Activated CD4-positive, alpha-beta T cell treated with anti-CD3 and anti-CD28 coated beads, Interleukin-2, amount 50 U/mL, for 1 hour (primary cell): ENCODE data around the gene VPS11.
A peak's percentile ranks its signal among the peaks of the same experiment; 100 is the strongest.

Experiments used
- DNase-seq: peaks from one replicate; pipeline ENCODE4 v3.0.0-alpha.2; 2020

Gene VPS11

DNA sequence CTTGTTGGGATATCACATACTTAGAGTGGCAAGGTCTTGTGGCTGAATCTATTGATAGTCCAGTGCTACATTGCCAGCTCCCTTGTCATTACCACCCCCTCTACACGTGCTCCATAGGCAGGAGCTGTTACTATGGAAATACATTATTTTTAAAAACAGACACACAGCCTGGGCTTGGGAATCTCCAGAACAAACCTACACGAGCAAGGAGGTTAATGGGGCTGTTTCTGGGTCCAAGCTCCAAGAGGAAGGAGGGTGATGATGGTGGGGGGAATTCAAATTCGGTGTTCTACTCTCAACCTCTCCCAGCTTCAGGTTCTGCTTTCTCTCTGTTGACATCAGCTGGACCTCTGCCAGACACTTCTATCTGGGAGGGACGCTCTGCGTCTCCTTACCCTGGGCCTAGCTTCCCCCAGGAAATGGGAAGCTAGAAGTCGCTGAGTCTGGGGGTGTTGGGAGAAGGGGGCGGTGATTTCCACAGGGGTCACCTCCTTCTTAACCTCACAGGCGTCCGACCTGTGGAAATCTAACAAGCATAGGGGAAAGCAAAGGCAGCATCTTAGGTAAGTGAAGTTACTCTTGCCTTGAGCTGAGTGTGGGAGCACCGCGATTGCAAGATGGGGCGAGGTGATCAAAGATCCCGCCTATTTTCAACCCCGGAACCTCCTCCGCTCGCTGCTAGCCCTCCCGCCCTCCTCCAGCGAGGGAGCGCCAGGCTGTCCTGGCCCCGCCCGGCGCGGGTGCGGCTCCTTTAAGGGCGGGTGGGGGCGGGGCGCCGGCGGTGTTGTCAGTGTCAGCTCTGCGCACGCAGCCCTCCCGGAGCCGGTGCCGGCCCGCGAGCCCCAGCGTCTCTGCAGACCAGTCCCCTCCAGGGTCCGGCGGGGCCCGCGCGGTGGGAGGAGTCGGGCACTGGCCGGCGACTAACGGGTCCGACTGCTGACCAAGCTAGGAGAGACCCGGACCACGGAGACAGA is 39.2 kb downstream of the VPS11 start, which contains the start of gene C2CD2L:
C2CD2L (plus strand) TSS at position 781 of the 974 bp plus-strand sequence. CDS start 398 bp downstream, outside the sequence.
- peak; percentile 81 for DNase-seq

GRCh38 chr11:119107538-119108145 is 40.0 kb downstream of the VPS11 start:
- no peak for DNase-seq

DNA sequence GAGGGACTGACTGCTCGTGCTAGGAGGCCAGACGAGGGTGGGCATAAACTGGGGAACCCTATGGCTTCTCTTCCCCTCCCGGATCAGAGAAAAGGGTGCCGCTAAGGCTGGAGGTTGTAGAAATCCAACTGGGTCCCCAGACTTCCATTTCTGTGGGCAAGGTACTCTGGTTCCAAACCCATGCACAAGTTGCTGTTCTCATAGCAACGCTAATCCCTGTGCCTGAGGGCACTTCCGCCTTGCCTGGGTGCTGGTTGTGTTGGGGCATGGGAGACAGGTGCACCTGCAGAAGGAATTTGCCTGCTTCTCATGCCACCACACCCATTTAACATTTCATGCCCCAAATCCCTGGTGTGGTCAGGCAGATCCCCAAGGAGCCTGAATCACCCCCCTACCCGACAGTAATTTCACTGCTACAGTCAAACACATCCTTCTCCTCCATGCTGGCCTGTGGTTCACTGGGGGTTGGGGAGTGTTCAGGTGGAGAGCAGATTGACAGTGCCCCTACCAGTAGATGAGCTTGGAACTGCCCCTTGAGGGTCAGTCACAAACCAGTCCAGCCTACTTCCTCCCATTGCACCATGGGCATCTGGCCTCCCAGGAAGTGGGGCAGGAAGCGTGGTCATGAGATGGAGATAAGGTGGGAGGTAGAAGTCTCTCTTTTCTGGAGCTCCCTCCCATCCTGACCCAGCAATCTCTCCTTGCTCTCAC is 40.7 kb downstream of the VPS11 start:
- DNase-seq, result peak; percentile 32

GRCh38 chr11:119108857-119109221 is 41.2 kb downstream of the VPS11 start:
- no peak for DNase-seq

- DNase-seq, result no peak
Measured at GRCh38 chr11:119109843-119110242, 42.2 kb downstream of the VPS11 start.

GRCh38 chr11:119110439-119110838 is 42.8 kb downstream of the VPS11 start:
- DNase-seq, result no peak

DNA sequence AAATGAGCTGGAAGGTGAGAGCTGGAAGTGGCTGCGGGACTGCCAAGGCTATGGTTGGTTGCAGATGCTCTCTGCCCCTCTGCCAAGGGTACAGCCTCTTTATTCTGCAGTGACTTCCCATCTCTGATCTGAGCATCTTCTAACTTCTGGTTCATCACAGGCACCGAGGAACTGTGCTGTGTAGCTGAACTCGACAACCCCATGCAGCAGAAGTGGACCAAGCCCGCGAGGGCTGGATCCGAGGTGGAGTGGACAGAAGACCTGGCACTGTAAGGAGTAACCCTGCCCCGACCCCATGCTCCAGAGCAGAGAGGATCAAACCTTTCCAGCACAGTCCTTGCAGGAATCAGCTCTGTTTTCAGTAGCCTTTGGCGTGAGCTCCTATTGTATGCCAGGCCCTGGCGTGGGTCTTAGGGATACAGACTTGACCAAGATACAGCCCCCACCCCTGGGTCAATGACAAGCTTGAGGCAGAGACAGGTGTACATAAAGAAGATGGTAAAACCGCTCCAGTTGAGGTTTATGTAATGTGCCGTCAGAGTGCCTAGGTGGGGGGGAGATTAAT is 43.8 kb downstream of the VPS11 start:
- DNase-seq, result no peak

- DNase-seq, result no peak
Measured at GRCh38 chr11:119112314-119113020, 44.8 kb downstream of the VPS11 start.

DNA sequence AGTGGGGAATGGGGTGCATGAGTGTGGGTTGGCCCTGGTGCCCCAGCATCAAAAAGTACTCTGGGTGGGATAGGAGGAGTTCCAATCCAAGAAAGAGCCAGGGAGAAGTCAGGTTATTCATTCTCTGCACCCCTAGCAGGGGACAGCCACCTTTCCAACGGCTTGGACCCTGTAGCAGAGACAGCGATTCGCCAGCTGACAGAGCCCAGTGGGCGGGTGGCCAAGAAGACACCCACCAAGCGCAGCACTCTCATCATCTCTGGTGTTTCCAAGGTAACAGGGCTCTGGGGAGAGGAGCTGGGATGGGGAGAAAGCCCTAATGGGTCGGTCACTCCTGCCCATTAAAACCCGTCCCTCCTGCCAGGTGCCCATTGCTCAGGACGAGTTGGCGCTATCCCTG is 46.1 kb downstream of the VPS11 start:
- no peak for DNase-seq

GRCh38 chr11:119114351-119114750 is 46.7 kb downstream of the VPS11 start:
- no peak for DNase-seq

- DNase-seq, result no peak
Measured at GRCh38 chr11:119115484-119116234, 48.0 kb downstream of the VPS11 start.

GRCh38 chr11:119116235-119116594 is 48.6 kb downstream of the VPS11 start:
- DNase-seq, result no peak

DNA sequence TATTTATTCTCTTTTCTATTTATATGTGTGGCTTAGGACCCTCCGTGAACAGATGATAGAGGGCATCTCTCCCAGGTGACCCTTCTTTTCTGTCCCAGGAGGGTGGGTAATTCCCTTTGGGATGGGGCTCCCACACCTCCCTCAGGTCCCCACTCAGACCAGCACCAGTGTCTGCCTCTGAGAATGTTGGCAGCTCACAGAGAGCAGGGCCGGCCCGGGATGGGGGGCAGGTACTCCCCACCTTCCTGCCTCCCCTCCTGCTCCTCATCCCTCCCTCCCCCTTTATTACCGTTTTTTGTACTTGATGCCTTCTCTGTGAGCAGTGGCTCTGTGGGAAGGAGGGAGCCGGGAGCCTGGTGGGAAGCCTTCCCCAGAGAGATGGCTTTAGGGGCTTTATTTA is 49.0 kb downstream of the VPS11 start:
- DNase-seq, result no peak

DNA sequence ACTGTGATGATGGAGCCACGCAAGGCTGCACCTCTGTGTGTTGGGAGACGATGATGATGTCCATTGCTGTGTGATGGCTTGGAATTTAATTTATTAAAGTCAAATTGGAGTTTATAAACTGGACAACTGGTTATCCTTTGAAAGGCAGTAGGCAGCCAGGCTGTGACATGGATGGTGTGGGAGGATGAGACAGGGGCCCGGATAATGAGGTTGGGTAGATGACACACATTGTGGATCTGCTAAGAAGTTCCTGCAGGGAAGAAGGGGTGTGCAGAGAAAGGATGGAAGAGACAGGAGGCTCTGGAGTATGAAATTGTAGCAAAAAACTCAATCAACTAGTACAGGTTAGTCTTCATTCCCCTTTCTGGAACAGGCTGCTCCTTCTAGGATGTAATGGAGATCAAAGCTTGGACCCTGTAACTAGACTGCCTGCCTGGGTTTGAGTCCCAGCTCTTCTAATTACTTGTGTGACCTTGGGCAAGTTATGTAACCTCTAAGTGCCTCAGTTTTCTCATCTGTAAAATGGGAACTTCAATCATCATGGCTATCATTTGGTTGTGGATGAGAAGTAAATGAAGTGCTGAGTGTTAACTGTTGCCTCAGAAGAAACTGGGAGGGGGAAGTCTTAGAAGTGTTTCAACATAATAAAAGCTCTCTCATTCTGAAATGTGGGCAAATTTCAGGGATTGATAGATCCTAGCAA is 49.5 kb downstream of the VPS11 start:
- DNase-seq, result no peak

DNA sequence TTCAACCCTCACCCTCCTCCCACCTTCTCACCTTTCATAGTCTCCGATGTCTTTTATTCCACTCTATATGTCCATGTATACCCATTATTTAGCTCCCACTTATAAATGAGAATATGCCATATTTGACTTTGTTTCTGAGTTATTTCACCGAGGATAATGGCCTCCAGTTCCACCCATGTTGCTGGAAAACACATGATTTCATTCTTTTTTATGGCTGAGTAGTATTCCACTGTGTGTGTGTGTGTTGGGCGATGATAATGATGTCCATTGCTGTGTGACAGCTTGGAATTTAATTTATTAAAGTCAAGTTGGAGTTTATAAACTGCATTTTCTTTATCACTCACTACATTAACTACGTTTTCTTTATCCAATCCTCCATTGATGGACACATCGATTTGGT is 50.6 kb downstream of the VPS11 start:
- no peak for DNase-seq

GRCh38 chr11:119118946-119119345 is 51.3 kb downstream of the VPS11 start:
- DNase-seq, result no peak

- no peak for DNase-seq
Measured at GRCh38 chr11:119120639-119121007, 53.0 kb downstream of the VPS11 start.

DNA sequence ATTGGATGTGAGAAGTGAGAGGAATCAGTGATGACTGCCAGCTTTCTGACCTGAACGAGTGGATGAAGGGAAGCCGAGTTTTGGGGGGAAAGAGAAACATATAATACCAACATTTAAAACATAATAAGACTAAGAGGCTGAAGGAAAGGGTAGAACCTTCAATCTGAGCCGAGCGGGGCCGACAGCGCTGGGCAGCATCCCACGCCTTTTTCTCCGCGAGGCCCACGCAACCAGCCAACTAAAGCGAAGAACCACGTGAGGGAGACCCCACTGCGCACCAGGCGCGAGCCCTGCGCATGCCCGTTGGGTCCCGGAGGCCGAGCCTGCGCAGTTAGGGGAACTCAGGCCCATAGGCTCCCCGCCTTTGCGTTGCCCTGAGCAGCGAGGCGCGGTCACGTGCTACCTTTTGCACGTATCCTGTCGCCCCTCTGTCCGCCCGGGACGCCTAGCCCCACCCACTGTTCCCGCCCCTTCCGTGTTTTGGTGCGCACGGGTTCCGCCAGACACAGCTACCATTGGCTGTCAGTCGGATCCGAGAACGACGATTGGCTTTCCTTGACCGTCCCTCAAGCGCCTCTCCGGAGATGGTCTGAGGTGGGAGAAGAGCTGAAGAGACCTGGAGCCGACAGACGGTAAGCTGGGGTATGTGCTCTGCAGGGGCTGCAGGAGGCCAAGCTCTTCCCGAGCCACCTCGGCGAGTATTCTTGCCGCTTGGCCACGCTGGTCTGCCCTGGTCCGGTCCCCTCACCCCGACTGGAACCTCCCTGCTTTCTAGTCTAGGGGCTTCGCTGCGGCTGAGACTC is 53.6 kb downstream of the VPS11 start, which contains the start of gene HINFP:
HINFP (plus strand) TSS at position 573 of the 803 bp plus-strand sequence. CDS start 5,365 bp downstream, outside the sequence.
- peak; percentile 100 for DNase-seq

DNA sequence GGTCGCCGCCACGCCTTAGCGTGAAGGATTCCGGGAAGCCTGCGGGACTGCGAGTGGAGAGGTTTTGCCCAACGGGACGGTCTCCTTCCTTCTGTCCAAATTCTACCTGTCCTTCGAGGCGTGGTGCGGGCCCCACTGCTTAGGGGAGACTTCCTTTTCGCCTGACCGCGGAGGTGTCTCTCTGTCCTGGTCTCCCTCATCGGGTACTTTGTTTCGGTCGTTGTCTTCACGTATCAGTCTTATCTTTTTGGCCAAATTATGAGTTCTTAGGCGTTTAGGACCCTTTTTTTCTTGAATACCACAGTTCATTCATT is 54.1 kb downstream of the VPS11 start:
- DNase-seq, result no peak

DNA sequence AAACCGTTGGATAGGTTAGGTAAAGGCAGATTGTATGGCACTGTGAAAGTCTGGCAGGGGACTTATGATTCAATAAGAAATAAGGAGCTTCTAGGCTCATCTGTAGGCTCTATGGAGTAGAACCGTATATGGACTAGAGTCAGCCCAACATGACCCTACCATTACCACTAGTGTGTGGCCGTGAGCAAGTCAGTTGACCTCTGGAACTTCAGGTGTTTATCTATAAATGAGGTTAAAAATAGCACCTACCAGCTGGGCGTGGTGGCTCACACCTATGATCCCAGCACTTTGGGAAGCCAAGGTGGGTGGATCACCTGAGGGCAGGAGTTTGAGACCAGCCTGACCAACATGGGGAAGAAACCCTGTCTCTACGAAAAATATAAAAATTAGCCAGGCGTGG is 58.2 kb downstream of the VPS11 start:
- no peak for DNase-seq
